GM18868 (cell line): ENCODE results near the gene SENP3.
A peak's percentile ranks its signal among the peaks of the same experiment; 100 is the strongest.

Experiments
- ATAC-seq: cut with Tn5 transposase; IDR thresholded peaks from one replicate; pipeline ENCODE4 v1.9.1; 2021; ENCODE audit warnings: mild to moderate bottlenecking, moderate library complexity; ENCODE audit not compliant: unreplicated experiment

SENP3 gene

DNA sequence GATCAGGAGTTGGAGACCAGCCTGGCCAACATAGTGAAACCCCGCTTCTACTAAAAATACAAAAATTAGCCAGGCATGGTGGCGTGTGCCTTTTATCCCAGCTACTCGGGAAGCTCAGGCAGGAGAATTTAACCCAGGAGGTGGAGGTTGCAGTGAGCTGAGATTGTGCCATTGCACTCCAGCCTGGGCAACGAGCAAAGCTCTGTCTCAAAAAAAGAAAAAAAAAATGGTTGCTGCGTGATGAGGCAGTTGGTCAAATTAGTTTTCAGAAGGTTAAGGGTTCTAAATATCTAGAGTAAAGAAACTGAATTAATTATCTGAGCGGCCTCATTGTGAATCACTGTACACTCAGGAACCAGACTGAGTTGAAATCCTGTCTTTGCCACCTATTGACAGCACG, 14.2 kb downstream of the SENP3 start:
- no peak for ATAC-seq

- ATAC-seq: no peak
Measured at GRCh38 chr17:7576432-7576937, 14.8 kb downstream of the SENP3 start.

GRCh38 chr17:7577327-7578199, 15.8 kb downstream of the SENP3 start:
- ATAC-seq: no peak

DNA sequence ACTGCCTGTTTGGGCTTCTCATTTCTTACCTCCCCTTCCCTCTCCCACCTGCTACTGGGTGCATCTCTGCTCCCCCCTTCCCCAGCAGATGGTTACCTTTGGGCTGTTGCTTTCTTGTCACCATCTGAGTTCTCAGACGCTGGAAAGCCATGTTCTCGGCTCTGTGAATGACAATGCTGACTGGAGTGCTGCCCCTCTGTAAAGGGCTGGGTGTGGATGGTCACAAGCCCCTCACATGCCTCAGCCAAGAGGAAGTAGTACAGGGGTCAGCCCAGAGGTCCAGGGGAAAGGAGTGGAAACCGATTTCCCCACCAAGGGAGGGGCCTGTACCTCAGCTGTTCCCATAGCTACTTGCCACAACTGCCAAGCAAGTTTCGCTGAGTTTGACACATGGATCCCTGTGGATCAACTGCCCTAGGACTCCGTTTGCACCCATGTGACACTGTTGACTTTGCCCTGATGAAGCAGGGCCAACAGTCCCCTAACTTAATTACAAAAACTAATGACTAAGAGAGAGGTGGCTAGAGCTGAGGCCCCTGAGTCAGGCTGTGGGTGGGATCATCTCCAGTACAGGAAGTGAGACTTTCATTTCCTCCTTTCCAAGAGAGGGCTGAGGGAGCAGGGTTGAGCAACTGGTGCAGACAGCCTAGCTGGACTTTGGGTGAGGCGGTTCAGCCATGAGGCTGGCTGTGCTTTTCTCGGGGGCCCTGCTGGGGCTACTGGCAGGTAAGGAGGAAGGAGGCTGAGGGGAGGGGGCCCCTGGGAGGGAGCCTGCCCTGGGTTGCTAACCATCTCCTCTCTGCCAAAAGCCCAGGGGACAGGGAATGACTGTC, 17.5 kb downstream of the SENP3 start, which contains the start of gene CD68:
Gene CD68 (plus strand): TSS at position 638 of the 833 bp plus-strand sequence. CDS start 40 bp downstream, at position 678.
- ATAC-seq: no peak

DNA sequence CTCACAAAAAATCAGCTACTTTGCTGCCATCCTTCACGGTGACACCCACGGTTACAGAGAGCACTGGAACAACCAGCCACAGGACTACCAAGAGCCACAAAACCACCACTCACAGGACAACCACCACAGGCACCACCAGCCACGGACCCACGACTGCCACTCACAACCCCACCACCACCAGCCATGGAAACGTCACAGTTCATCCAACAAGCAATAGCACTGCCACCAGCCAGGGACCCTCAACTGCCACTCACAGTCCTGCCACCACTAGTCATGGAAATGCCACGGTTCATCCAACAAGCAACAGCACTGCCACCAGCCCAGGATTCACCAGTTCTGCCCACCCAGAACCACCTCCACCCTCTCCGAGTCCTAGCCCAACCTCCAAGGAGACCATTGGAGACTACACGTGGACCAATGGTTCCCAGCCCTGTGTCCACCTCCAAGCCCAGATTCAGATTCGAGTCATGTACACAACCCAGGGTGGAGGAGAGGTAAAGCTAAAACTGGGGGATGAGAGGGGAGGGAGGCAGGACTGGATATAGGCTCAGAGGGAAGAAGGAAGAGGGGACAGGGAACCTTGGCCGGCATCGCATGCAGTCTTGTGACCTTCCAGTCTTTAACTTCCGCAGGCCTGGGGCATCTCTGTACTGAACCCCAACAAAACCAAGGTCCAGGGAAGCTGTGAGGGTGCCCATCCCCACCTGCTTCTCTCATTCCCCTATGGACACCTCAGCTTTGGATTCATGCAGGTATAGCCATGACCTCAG, 18.3 kb downstream of the SENP3 start:
- ATAC-seq: no peak

- no peak for ATAC-seq
Measured at GRCh38 chr17:7580604-7581575, 19.2 kb downstream of the SENP3 start.

GRCh38 chr17:7582396-7583252, 20.9 kb downstream of the SENP3 start:
- ATAC-seq: no peak

- ATAC-seq: peak; percentile 62
Measured at GRCh38 chr17:7583253-7584109, 21.8 kb downstream of the SENP3 start, which contains the start of gene MPDU1. TSS of gene MPDU1 (plus strand) at chr17:7583852. CDS start at chr17:7583863, 11 bp downstream.

- no peak for ATAC-seq
Measured at GRCh38 chr17:7586673-7587419, 25.1 kb downstream of the SENP3 start.

DNA sequence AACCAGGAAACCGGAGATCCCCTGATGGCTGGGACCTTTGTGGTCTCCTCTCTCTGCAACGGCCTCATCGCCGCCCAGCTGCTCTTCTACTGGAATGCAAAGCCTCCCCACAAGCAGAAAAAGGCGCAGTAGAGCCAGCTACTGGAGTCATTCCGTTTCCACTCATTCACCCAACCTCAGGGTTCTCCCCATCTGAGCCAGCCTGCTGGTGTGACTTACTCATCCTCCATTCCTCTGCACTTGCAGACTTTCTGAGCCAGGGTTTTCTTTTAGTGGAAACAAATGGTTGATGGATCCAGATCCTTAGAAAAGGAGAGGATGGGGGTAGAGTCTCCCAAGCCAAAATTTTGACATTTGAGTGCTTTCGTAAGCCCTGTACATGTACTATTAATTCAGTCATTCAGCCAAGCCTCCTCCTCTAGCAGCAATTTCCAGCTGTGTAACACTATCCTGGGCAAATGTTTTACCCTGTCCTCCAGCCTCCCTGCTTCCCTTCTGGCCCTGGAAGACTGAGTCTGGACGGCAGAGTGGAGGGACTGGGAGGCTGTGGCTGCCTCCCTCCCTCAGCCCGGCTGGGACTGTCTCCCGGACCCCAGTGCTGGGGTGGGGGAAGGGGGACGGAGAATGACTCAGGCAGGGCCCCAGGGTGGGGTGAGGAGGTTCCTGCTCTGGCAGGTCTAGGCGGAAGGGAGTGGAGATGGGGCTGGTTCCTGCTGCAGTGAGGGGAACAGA, 25.9 kb downstream of the SENP3 start:
- ATAC-seq: no peak

DNA sequence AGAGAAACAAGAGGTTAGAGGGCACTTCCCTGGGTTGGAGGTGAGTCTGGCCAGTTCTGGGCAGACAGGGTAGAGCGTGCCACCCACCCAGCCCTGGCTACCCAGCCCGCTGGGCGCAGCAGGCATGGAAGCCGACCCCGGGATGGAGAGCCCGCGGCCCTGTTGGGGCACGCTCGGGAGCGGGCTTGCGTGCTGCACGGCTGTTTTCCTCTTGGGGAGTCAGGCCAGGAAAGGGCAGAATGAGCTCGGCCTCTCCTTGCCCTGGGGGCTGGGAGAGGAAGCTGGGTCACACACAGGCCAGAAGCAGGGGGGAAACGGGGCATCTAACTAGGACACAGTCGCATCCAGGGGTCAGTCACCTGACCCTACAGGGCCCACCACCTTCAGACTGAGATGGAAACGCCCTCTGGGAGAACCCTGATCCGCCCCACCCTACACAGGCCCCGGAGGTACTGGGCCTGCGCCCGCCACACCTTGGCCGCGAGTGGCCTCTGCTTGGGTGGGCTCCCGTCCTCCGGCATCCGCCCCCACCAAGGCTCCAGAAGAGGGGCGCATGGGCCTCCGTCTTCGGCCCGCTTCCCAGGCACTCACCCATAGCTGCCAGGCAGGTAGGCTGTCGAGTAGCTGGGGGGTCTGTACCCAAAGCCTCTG, 27.0 kb downstream of the SENP3 start:
- ATAC-seq: no peak

- ATAC-seq: no peak
Measured at GRCh38 chr17:7589204-7589868, 27.6 kb downstream of the SENP3 start.

DNA sequence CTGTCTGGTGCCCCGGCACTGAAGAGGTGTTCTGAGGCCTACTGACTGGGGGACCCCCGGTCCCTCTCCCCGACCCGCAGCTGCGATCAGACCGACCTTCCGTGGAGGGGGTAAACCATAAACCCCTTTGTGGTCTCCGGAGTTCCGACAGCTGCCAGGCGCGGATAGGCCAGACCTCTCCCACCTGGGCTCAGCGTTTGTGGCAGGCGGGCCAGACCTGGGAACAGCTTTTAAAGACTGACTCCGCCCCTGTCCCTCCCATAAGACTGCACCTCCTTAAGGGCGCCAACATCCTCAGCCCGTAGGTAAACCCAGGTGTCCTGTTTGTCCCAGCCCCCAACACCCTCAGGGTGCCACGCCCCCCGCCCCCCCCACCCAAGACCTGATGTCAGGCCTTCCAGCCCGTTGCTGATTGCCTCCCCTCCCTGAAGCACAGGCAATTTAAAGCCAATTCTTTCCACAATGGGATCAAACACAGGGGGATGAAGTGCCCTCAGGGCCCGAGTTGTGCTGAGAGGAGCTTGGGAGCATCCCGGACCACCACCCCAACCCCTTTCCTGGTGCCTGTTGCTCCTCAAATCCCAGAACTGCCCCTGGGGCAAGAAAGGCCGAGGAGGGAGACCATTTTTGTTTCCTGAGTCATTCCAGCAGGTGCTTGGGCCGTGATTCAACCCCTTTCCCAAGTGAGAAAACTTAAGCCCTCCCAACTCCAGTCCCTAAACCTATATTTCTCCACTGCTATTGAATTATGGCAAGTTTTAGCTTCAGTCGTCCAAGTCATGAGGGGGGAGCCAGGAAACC, 28.4 kb downstream of the SENP3 start, which contains the start of gene SOX15:
Gene SOX15 (minus strand): TSS at position 204 of the 801 bp plus-strand sequence. CDS start 418 bp downstream, outside the sequence.
- ATAC-seq: no peak

DNA sequence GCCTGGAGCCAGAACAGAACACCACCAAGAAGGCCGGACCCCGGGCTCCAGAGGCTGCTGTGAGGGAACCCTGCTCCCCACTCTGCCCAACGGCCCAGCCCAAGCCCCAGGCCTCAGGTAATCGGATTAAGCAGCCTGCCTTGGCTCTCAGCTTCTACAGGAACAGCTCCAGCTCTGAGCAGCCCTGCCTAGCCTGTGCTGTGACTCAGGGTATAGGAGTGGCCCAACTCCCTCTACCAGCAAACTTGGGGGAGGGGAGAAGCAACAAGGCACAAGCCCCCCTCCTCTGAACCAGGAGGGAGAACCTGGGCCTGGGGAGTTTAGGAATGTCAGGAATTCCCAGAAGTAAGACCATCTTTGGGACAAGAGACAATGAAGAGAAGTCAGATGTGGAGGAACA, 29.0 kb downstream of the SENP3 start:
- ATAC-seq: no peak
